Ascending aorta (tissue), 2 donors: ENCODE measurements around the gene CCNYL1. TPM values are rescaled to one million over a fixed set of nuclear protein-coding genes. Genes with fewer than 3 reads are reported as not detected.

Experiments used
- DNase-seq, 2 donors: peaks; one replicate each; pipeline ENCODE4 v3.0.0-alpha.2; 2019; ENCODE audit warnings: low spot score in 2 of 2
- H3K27ac ChIP-seq, 2 donors: fragments of 200-600 bp; sonication (generic); one replicate each; pipeline ENCODE4 v1.5.1; 2016 to 2017; ENCODE audit warnings: mild to moderate bottlenecking in 1 of 2
- H3K27me3 ChIP-seq: fragments of 200-600 bp; sonication (generic); one replicate; pipeline ENCODE4 v1.5.1; 2017
- H3K36me3 ChIP-seq, 2 donors: fragments of 200-600 bp; sonication (generic); one replicate each; pipeline ENCODE4 v1.5.1; 2016
- H3K4me1 ChIP-seq, 2 donors: fragments of 200-600 bp; sonication (generic); one replicate each; pipeline ENCODE4 v1.5.1; 2016 to 2017; ENCODE audit warnings: mild to moderate bottlenecking in 1 of 2
- H3K4me3 ChIP-seq, 2 donors: fragments of 200-600 bp; sonication (generic); one replicate each; pipeline ENCODE4 v1.5.1; 2016 to 2017; ENCODE audit warnings: mild to moderate bottlenecking in 1 of 2
- H3K9me3 ChIP-seq, 2 donors: fragments of 200-600 bp; sonication (generic); one replicate each; pipeline ENCODE4 v1.5.1; 2016
- CTCF ChIP-seq, 3 experiments: fragments of 200-600 bp in 2 of 3; fragments of 450-650 bp in 1 of 3; sonication (generic) in 2 of 3; IDR thresholded peaks; one replicate each; pipeline ENCODE4 v1.5.1; 2016 to 2019; ENCODE audit warnings: antibody characterized with exemption in 3 of 3, mild to moderate bottlenecking in 1 of 3, moderate library complexity in 1 of 3
- intact Hi-C: fragments of 100-400 bp; cut with DNase I; formaldehyde crosslinking; loops from one replicate; pipeline ENCODE4 v1.15.1; 2023
- total RNA-seq: library from RNA; depleted of rRNA; stranded (reverse); fragments of >200 nt; gene quantifications from one replicate; pipeline ENCODE4 v1.1.0, GENCODE V29; 2016

CCNYL1 gene
- total RNA-seq, 1 donor from 2014 or later, result 12.3 TPM

GRCh38 chr2:207768866-207769596 lies 57.6 kb downstream of the CCNYL1 start:
- peaks cover 0 to 5% of the 10 kb centered on the region in 2 donors for H3K36me3 ChIP-seq
- TF ChIP-seq CTCF (IDR thresholded peaks at IDR 0.05), result no peak
- no peaks in the 10 kb centered on the region for H3K9me3 ChIP-seq
- H3K4me3 ChIP-seq, result peak overlapping the region; percentile 75 to 83
- DNase-seq, result peak in 1 of 2 donors; percentile 68
- no peaks in the 10 kb centered on the region for H3K27me3 ChIP-seq
- intact Hi-C loops, result loop anchor here (1.0 to 5.0 kb wide), 4 partner anchors 58 to 483 kb away; partner anchors contain the start of genes CCNYL1 and METTL21A
- peak overlapping the region; percentile 61 to 65 for H3K27ac ChIP-seq
- H3K4me1 ChIP-seq, result peaks cover 8 to 9% of the 10 kb centered on the region in 2 donors

- Histone ChIP-seq H3K27me3 (no peaks in the 10 kb centered on the region), H3K4me3 (peak overlapping the region; percentile 75 to 83), H3K4me1 (peaks cover 8 to 9% of the 10 kb centered on the region in 2 donors), H3K36me3 (peaks cover 0 to 5% of the 10 kb centered on the region in 2 donors), H3K9me3 (no peaks in the 10 kb centered on the region), H3K27ac (peak overlapping the region; percentile 61 to 65)
- no peak for TF ChIP-seq CTCF (IDR thresholded peaks at IDR 0.05)
- intact Hi-C loops, result loop anchor here (5.0 kb wide), 2 partner anchors 496 to 1004 kb away; partner anchors contain the start of genes FASTKD2, MDH1B and PIKFYVE
- DNase-seq, result peak in 1 of 2 donors; percentile 63
Observed at GRCh38 chr2:207770602-207771404, 59.4 kb downstream of the CCNYL1 start.

- Histone ChIP-seq H3K4me3 (no peak overlapping the region), H3K9me3 (no peaks in the 10 kb centered on the region), H3K4me1 (peaks cover 8 to 9% of the 10 kb centered on the region in 2 donors), H3K27ac (peak overlapping the region in 1 of 2 donors; percentile 61), H3K36me3 (peaks cover 0 to 4% of the 10 kb centered on the region in 2 donors), H3K27me3 (no peaks in the 10 kb centered on the region)
- intact Hi-C loops, result loop anchor here (5.0 kb wide), 2 partner anchors 496 to 1004 kb away; partner anchors contain the start of genes FASTKD2, MDH1B and PIKFYVE
- TF ChIP-seq CTCF (IDR thresholded peaks at IDR 0.05), result no peak
- no peak for DNase-seq
Observed at GRCh38 chr2:207771421-207771820, 60.0 kb downstream of the CCNYL1 start.

GRCh38 chr2:207772081-207772843 lies 60.8 kb downstream of the CCNYL1 start:
- Histone ChIP-seq H3K27ac (no peak overlapping the region), H3K9me3 (no peaks in the 10 kb centered on the region), H3K36me3 (no peaks in the 10 kb centered on the region), H3K27me3 (no peaks in the 10 kb centered on the region), H3K4me3 (no peak overlapping the region), H3K4me1 (peaks cover 8 to 9% of the 10 kb centered on the region in 2 donors)
- intact Hi-C loops, result loop anchor here (5.0 kb wide), 2 partner anchors 495 to 1005 kb away; partner anchors contain the start of genes FASTKD2, MDH1B and PIKFYVE
- no peak for TF ChIP-seq CTCF (IDR thresholded peaks at IDR 0.05)
- DNase-seq, result peak in 1 of 2 donors; percentile 72

- Histone ChIP-seq H3K36me3 (no peaks in the 10 kb centered on the region), H3K4me1 (peaks cover 4 to 8% of the 10 kb centered on the region in 2 donors), H3K27me3 (no peaks in the 10 kb centered on the region), H3K9me3 (no peaks in the 10 kb centered on the region), H3K4me3 (no peak overlapping the region), H3K27ac (no peak overlapping the region)
- no peak for DNase-seq
- intact Hi-C loops, result loop anchor here (5.0 kb wide), 2 partner anchors 494 to 1006 kb away; partner anchors contain the start of genes FASTKD2, MDH1B and PIKFYVE
- TF ChIP-seq CTCF (IDR thresholded peaks at IDR 0.05), result no peak
Observed at GRCh38 chr2:207772844-207773205, 61.4 kb downstream of the CCNYL1 start.
